NOMO-1 (cell line): ENCODE data around the gene CDC42EP2.

Experiments
- DNase-seq, 2 experiments: peaks; one replicate each; lab custom pipeline; 2025; ENCODE audit not compliant: unreplicated experiment in 2 of 2; lab: John Stamatoyannopoulos, UW

The CDC42EP2 gene

GRCh38 chr11:65355013-65355775 is 40.5 kb downstream of the CDC42EP2 start:
- peak; percentile 51 to 65 for DNase-seq

GRCh38 chr11:65355776-65356393 is 41.2 kb downstream of the CDC42EP2 start:
- DNase-seq, result no peak

GRCh38 chr11:65356394-65356972 is 41.8 kb downstream of the CDC42EP2 start:
- no peak for DNase-seq

- DNase-seq, result no peak
Observed at GRCh38 chr11:65357856-65358356, 43.2 kb downstream of the CDC42EP2 start.

GRCh38 chr11:65362320-65362931 is 47.8 kb downstream of the CDC42EP2 start:
- DNase-seq, result peak; percentile 66 to 76

- DNase-seq, result no peak
Observed at GRCh38 chr11:65362966-65363365, 48.3 kb downstream of the CDC42EP2 start.

- DNase-seq, result no peak
Observed at GRCh38 chr11:65363770-65364169, 49.1 kb downstream of the CDC42EP2 start.

- peak; percentile 34 to 77 for DNase-seq
Observed at GRCh38 chr11:65366340-65366773, 51.7 kb downstream of the CDC42EP2 start.

GRCh38 chr11:65370659-65371049 is 56.0 kb downstream of the CDC42EP2 start:
- DNase-seq, result no peak
